GM12865 (cell line): Measurements from ENCODE around the gene MAGEA9.
"Not testable (repeated sequence)": the region's sequence is repeated elsewhere in the genome, so short reads cannot be mapped to it uniquely, and the experiment has no call there.

Experiments
- DNase-seq: peaks from one replicate; pipeline ENCODE4 v3.0.0; 2010; ENCODE audit warnings: low read depth
- H3K4me3 ChIP-seq: 2 replicates; pipeline ENCODE4 v1.5.1; 2011; ENCODE audit warnings: mild to moderate bottlenecking, low read depth, low read length, control low read depth
- CTCF ChIP-seq: IDR thresholded peaks from 2 replicates; pipeline ENCODE4 v1.5.1; 2011; ENCODE audit warnings: low read length, control low read depth, low read depth, inconsistent platforms; ENCODE audit not compliant: insufficient read depth; ENCODE audit errors: missing control alignments

Gene MAGEA9

DNA sequence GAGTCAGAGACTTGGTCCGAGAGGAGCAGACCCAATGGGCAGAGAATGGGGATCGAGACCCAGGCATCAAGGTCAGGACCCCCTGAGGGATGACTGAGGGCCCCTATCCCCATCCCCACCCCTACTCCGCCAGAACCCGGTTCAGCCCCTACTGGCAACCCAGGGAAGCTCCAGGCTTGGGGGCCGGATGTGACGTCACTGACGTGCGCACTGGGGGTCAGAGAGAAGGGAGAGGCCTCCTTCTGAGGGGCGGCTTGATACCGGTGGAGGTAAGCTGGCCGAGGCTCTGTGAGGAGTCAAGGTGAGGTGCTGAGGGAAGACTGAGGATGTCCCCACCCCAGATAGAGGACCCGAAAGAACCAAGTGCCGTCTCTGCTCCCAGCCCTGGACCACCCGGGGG is at the start of gene MAGEA9:
Gene MAGEA9, plus strand, starts transcription at position 204 of the 400 bp plus-strand sequence. CDS start 4,281 bp downstream, outside the sequence.
- H3K4me3 ChIP-seq, DNase-seq: not testable (repeated sequence)

GRCh38 chrX:149742269-149742668 is 39.5 kb upstream of the MAGEA9 start:
- not testable (repeated sequence) for DNase-seq, H3K4me3 ChIP-seq

- H3K4me3 ChIP-seq, DNase-seq: not testable (repeated sequence)
Measured at GRCh38 chrX:149746390-149747007, 35.2 kb upstream of the MAGEA9 start.

- DNase-seq, result no peak
- no peak overlapping the region for H3K4me3 ChIP-seq
- no peak for TF ChIP-seq CTCF
Measured at GRCh38 chrX:149757206-149758067, 24.3 kb upstream of the MAGEA9 start.

DNA sequence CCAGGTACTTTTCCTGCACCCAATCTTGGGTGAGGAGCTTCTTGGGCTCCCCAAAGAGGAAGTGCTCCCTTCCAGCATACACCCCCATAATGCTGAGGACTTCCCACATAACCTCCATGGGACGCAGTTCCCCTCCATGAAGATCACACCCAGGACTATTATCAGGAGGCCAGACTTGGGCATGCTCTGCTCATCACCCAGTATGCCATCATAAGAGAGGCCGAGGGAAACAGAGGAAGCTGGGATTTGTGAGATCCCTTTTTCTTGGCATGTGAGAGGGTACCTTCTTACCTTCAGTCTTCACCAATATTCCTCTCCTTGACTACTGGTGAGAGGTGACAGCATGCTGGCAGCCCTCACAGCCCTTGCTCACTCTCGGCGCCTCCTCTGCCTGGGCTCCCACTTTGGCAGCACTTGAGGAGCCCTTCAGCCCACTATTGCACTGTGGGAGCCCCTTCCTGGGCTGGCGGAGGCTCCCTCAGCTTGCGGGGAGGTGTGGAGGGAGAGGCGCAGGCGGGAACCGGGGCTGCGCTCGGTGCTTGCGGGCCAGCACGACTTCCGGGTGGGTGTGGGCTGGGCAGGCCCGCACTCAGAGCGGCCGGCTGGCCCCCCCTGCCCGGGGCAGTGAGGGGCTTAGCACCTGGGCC is 23.5 kb upstream of the MAGEA9 start:
- no peak overlapping the region for H3K4me3 ChIP-seq
- DNase-seq, result no peak
- TF ChIP-seq CTCF, result no peak

DNA sequence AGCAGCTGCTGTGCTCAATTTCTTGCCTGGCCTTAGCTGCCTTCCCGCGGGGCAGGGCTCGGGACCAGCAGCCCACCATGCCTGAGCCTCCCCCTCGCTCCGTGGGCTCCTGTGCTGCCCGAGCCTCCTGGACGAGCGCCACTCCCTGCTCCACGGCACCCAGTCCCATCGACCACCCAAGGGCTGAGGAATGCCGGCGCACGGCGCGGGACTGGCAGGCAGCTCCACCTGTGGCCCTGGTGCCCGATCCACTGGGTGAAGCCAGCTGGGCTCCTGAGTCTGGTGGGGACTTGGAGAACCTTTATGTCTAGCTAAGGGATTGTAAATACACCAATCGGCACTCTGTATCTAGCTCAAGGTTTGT is 23.0 kb upstream of the MAGEA9 start:
- H3K4me3 ChIP-seq, DNase-seq: not testable (repeated sequence)

DNA sequence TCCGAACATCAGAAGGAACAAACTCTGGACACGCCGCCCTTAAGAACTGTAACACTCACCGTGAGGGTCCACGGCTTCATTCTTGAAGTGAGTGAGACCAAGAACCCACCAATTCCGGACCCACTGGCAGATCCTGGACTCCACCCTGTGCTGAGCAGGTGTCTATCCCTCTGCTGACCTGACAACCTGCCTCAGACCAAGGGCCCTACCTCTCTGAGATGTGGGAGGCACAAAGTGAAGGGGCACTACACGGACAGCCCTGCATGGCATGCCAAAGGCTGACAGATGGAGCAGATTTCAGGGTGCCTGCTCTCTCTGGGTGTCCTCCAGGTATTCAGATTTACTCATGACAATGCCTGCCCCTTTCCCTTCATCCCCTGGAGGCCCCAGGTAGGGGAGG is 21.9 kb upstream of the MAGEA9 start:
- DNase-seq, result no peak
- H3K4me3 ChIP-seq, result no peak overlapping the region
- no peak for TF ChIP-seq CTCF

DNA sequence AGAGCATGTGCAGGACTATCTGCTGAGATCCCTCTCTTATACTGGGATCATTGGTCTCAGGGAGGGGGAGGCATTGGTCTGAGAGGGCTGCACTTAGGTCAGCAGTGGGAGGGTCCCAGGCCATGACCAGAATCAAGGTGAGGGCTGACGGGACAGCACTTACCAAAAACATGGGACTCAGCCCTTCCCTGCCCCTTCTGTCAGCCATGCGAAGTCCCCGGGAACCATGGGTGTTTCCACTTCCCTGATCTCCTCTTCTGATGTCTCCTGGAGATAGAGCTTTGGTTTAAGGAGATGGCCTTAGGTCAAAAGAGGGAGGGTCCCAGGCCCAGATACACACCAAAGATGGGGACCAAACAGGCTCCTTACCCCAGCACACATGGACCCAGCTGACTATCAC is 20.8 kb upstream of the MAGEA9 start:
- H3K4me3 ChIP-seq, result no peak overlapping the region
- no peak for TF ChIP-seq CTCF

DNA sequence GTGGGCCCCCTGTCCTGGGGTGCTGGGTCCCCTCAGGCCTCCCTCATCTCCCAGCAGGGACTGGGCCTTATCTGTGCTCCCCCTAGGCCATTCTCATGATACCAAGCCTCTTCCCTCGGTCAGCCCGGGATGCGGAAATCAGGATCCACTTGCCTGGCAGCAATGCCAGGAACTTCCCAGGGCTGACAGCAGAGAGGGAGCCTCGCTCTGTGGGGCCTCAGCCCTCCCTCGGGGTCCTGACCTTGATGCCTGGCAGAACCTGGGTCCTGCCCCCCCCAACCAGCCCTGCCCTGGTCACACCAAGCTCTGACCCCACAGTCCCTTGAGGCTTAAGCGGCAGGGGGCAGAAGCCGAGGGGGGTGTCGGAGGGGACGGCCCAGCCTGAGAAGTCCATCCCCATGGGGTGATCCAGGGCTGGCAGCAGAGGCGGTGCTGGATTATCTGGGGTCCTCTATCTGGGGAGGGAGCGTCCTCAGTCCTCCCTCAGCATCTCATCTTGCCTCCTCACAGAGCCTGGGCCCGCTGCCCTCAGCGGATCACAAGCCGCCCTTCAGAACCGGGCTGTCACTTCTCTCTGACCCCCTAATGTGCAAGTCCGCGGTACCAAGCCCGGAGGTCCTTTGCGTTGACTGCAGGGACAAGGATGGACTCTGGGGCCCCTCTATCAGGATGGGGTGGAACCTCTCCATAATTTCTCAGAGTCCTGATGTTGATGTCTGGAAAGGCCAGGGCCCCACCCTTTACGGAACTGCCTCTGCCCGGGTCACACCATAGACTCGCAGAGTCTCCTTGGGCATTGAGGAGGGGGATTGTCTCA is 19.7 kb upstream of the MAGEA9 start:
- H3K4me3 ChIP-seq, DNase-seq: not testable (repeated sequence)

More for the DNA sequence above, 20.8 kb upstream of the MAGEA9 start:
- no peak for DNase-seq
